A549 (cell line): ENCODE results near the gene CFD.

ENCODE experiments used
- BHLHE40 ChIP-seq: IDR thresholded peaks from 2 replicates; pipeline ENCODE4 v1.6.1; 2012; ENCODE audit warnings: low read depth, low read length, inconsistent platforms
- CTCF ChIP-seq: fragments of >200 bp; sonication (Bioruptor Twin); formaldehyde crosslinking; IDR thresholded peaks from 3 replicates; pipeline ENCODE4 v1.5.1; 2016
- MYC ChIP-seq: IDR thresholded peaks from 2 replicates; pipeline ENCODE4 v1.6.1; 2012; ENCODE audit warnings: mild to moderate bottlenecking, inconsistent platforms, low read length, improper control_type of control experiment, borderline replicate concordance
- POLR2A ChIP-seq: IDR thresholded peaks from 2 replicates; pipeline ENCODE4 v1.6.1; 2012; ENCODE audit warnings: mild to moderate bottlenecking, low read length
- RAD21 ChIP-seq, 2 experiments: fragments of >200 bp in 1 of 2; sonication (Bioruptor Twin) in 1 of 2; formaldehyde crosslinking in 1 of 2; IDR thresholded peaks in 1 of 2; conservative IDR thresholded peaks in 1 of 2; 2 replicates in 1 of 2; 3 replicates in 1 of 2; pipeline ENCODE4 v1.6.1; 2012 to 2018; ENCODE audit warnings: inconsistent platforms in 1 of 2
- SMC3 ChIP-seq: fragments of >200 bp; sonication (Bioruptor Twin); formaldehyde crosslinking; IDR thresholded peaks from 3 replicates; pipeline ENCODE4 v1.6.1; 2018; ENCODE audit warnings: inconsistent platforms
- ZNF302 ChIP-seq: fragments of 250-450 bp; sonication (Bioruptor Pico); IDR thresholded peaks from 2 replicates; pipeline ENCODE4 v1.9.0; 2021; ENCODE audit warnings: inconsistent platforms, mild to moderate bottlenecking, moderate library complexity

GRCh38 chr19:896999-897398 is 37.5 kb downstream of the CFD start:
- no peak for TF ChIP-seq MYC
- no peak for TF ChIP-seq RAD21 (conservative IDR thresholded peaks at IDR 0.05 in 1 of 2, IDR thresholded peaks at IDR 0.05 in 1 of 2)
- TF ChIP-seq CTCF, result no peak
- TF ChIP-seq BHLHE40, result no peak
- no peak for TF ChIP-seq POLR2A
- no peak for TF ChIP-seq ZNF302 (CRISPR knock-in tag)
- no peak for TF ChIP-seq SMC3
